H1 (cell line): ENCODE data around the gene KRTAP19-8. TPM values are rescaled to one million over a fixed set of nuclear protein-coding genes. Genes with fewer than 3 reads are reported as not detected.

Experiments
- EGR1 ChIP-seq: IDR thresholded peaks from 2 replicates; pipeline ENCODE4 v1.6.1; 2011; ENCODE audit warnings: low read depth, low read length, borderline replicate concordance
- NRF1 ChIP-seq: IDR thresholded peaks from 2 replicates; pipeline ENCODE4 v1.6.1; 2011; ENCODE audit warnings: mild to moderate bottlenecking, low read depth, low read length, improper control_type of control experiment
- PHF8 ChIP-seq: fragments of 200-600 bp; sonication (generic); conservative IDR thresholded peaks from 2 replicates; pipeline ENCODE4 v1.7.1; 2012; ENCODE audit warnings: low read depth, mild to moderate bottlenecking, inconsistent platforms, low read length, moderate library complexity
- SAP30 ChIP-seq: fragments of 300-600 bp; sonication (generic); IDR thresholded peaks from 2 replicates; pipeline ENCODE4 v1.7.1; 2012; ENCODE audit warnings: low read length, moderate library complexity, mild to moderate bottlenecking, inconsistent platforms; ENCODE audit not compliant: insufficient read depth, insufficient replicate concordance
- SIN3A ChIP-seq, 2 experiments: IDR thresholded peaks in 1 of 2; conservative IDR thresholded peaks in 1 of 2; 2 replicates each; pipeline ENCODE4 v1.6.1; 2011 to 2012; ENCODE audit warnings: low read length in 2 of 2, improper control_type of control experiment in 1 of 2, low read depth in 1 of 2, mild to moderate bottlenecking in 1 of 2
- SUZ12 ChIP-seq: fragments of 200-600 bp; sonication (generic); IDR thresholded peaks from 2 replicates; pipeline ENCODE4 v1.6.1; 2012; ENCODE audit warnings: mild to moderate bottlenecking, inconsistent platforms, low read length, moderate library complexity, mixed read lengths
- polyA plus RNA-seq, 7 experiments: library from polyadenylated mRNA; depleted of rRNA in 3 of 7; stranded (reverse) in 5 of 7; unstranded in 2 of 7; fragments of >200 nt in 5 of 7; fragments of 200-250 nt in 2 of 7; gene quantifications; 1 replicate in 5 of 7; 2 replicates in 1 of 7; 4 replicates in 1 of 7; pipeline versions ENCODE4 v1.2.1 to v1.2.3, GENCODE V29; 2011 to 2013; ENCODE audit warnings: missing spikeins in 2 of 7, mixed read lengths in 2 of 7
- total RNA-seq: library from RNA; stranded (reverse); fragmentation: NEBNext Ultra II Directional; extraction: Animal tissue kit (Norgen Biotek cat#: 25700); gene quantifications from 2 replicates; pipeline ENCODE4 v1.2.1, GENCODE V29; 2021

The KRTAP19-8 gene
- total and polyA plus RNA-seq, 2 of the 8 experiments (the other 6 are each of a cell fraction or from before 2014, with no cell fraction given): not detected

GRCh38 chr21:30994932-30995331, 43.3 kb downstream of the KRTAP19-8 start (continued):
- no peak for TF ChIP-seq PHF8
- TF ChIP-seq SUZ12: no peak
- TF ChIP-seq EGR1: no peak
- TF ChIP-seq SAP30: no peak
- no peak for TF ChIP-seq SIN3A (conservative IDR thresholded peaks at IDR 0.05 in 1 of 2, IDR thresholded peaks at IDR 0.05 in 1 of 2; ENCODE audit: low read depth in 1 of 2, low read length in 2 of 2)
- no peak for TF ChIP-seq NRF1
